HEK293T (cell line): ENCODE data around the gene PHLDA1.

Experiments
- CTCF ChIA-PET: fragments of 350-600 bp; formaldehyde crosslinking; extraction: SDS; loops from one replicate; lab custom pipeline; 2021; ENCODE audit warnings: antibody characterized with exemption, inconsistent platforms; lab: Yijun Ruan, JAX
- POLR2A ChIA-PET: fragments of 350-600 bp; formaldehyde crosslinking; extraction: SDS; loops from one replicate; lab custom pipeline; 2020; ENCODE audit warnings: antibody characterized with exemption, inconsistent platforms; lab: Yijun Ruan, JAX
- DNase-seq: peaks from one replicate; pipeline ENCODE4 v3.0.0; 2012; ENCODE audit warnings: mixed read lengths; ENCODE audit errors: extremely low spot score
- ARNT ChIP-seq: fragments of 450-650 bp; IDR thresholded peaks from 2 replicates; pipeline ENCODE4 v1.6.1; 2017; ENCODE audit warnings: mild to moderate bottlenecking
- BHLHE40 ChIP-seq: fragments of 450-650 bp; IDR thresholded peaks from 2 replicates; pipeline ENCODE4 v1.6.1; 2016; ENCODE audit warnings: mild to moderate bottlenecking, moderate library complexity, borderline replicate concordance
- CTBP1 ChIP-seq: fragments of 450-650 bp; IDR thresholded peaks from 2 replicates; pipeline ENCODE4 v1.6.1; 2016; ENCODE audit warnings: borderline replicate concordance
- ELF4 ChIP-seq: fragments of 450-650 bp; IDR thresholded peaks from 2 replicates; pipeline ENCODE4 v1.6.1; 2017; ENCODE audit warnings: antibody characterized with exemption
- FOXA1 ChIP-seq: fragments of 450-650 bp; IDR thresholded peaks from 2 replicates; pipeline ENCODE4 v1.6.1; 2016; ENCODE audit warnings: mild to moderate bottlenecking
- FOXK2 ChIP-seq: fragments of 450-650 bp; IDR thresholded peaks from 2 replicates; pipeline ENCODE4 v1.6.1; 2016; ENCODE audit warnings: mild to moderate bottlenecking
- FOXM1 ChIP-seq: fragments of 450-650 bp; IDR thresholded peaks from 2 replicates; pipeline ENCODE4 v1.6.1; 2017; ENCODE audit warnings: mild to moderate bottlenecking, borderline replicate concordance
- HDGF ChIP-seq: fragments of 450-650 bp; IDR thresholded peaks from 2 replicates; pipeline ENCODE4 v1.6.1; 2017; ENCODE audit warnings: antibody characterized with exemption, borderline replicate concordance
- L3MBTL2 ChIP-seq: fragments of 450-650 bp; conservative IDR thresholded peaks from 2 replicates; pipeline ENCODE4 v1.6.1; 2016; ENCODE audit warnings: mild to moderate bottlenecking
- LEF1 ChIP-seq: fragments of 450-650 bp; IDR thresholded peaks from 2 replicates; pipeline ENCODE4 v1.6.1; 2017; ENCODE audit warnings: mild to moderate bottlenecking, borderline replicate concordance
- NFRKB ChIP-seq: fragments of 450-650 bp; IDR thresholded peaks from 2 replicates; pipeline ENCODE4 v1.6.1; 2016; ENCODE audit warnings: mild to moderate bottlenecking, moderate library complexity
- PKNOX1 ChIP-seq: fragments of 450-650 bp; IDR thresholded peaks from 2 replicates; pipeline ENCODE4 v1.6.1; 2016
- SP1 ChIP-seq: fragments of 450-650 bp; IDR thresholded peaks from 2 replicates; pipeline ENCODE4 v1.6.1; 2017
- SUZ12 ChIP-seq: fragments of 450-650 bp; IDR thresholded peaks from 2 replicates; pipeline ENCODE4 v1.6.1; 2016; ENCODE audit warnings: mild to moderate bottlenecking
- TARDBP ChIP-seq: fragments of 450-650 bp; IDR thresholded peaks from 2 replicates; pipeline ENCODE4 v1.6.1; 2016
- ZNF384 ChIP-seq: fragments of 450-650 bp; IDR thresholded peaks from 2 replicates; pipeline ENCODE4 v1.6.1; 2016

PHLDA1 gene

GRCh38 chr12:76073561-76073960 lies 42.0 kb upstream of the PHLDA1 start:
- ChIA-PET CTCF (no interaction called here), POLR2A (no interaction called here)
- TF ChIP-seq SUZ12, result no peak
- TF ChIP-seq SP1, result no peak
- TF ChIP-seq LEF1, result no peak
- TF ChIP-seq FOXA1, result no peak
- TF ChIP-seq HDGF, result no peak
- no peak for TF ChIP-seq ELF4
- TF ChIP-seq FOXK2, result no peak
- no peak for DNase-seq

GRCh38 chr12:76072568-76072967 lies 41.0 kb upstream of the PHLDA1 start:
- ChIA-PET CTCF (interaction anchor here (0.6 to 0.7 kb wide), 3 partner anchors 59 to 795 kb away, joined by 3 to 5 read pairs (median 4); no protein-coding TSS in a partner anchor), POLR2A (no interaction called here)
- no peak for DNase-seq
- no peak for TF ChIP-seq ZNF384
- TF ChIP-seq TARDBP, result no peak

- POLR2A ChIA-PET, result no interaction called here
Measured at GRCh38 chr12:76069339-76069738, 37.8 kb upstream of the PHLDA1 start.

GRCh38 chr12:76065917-76066316 lies 34.3 kb upstream of the PHLDA1 start:
- POLR2A ChIA-PET, result no interaction called here
- DNase-seq, result no peak
- TF ChIP-seq HDGF (no peak), NFRKB (no peak), CTBP1 (no peak), ELF4 (no peak), SP1 (no peak), ARNT (no peak), TARDBP (no peak), SUZ12 (no peak), L3MBTL2 (no peak), PKNOX1 (no peak), LEF1 (no peak), ZNF384 (no peak), FOXK2 (no peak)
- CTCF ChIA-PET, result no interaction called here

More at GRCh38 chr12:76069339-76069738, 37.8 kb upstream of the PHLDA1 start:
- TF ChIP-seq CTBP1 (no peak), SP1 (no peak)
- DNase-seq, result no peak
- CTCF ChIA-PET, result interaction anchor here (0.6 to 1.6 kb wide), 2 partner anchors 11 to 421 kb away, joined by 3 to 7 read pairs; no protein-coding TSS in a partner anchor

GRCh38 chr12:76064904-76065303 lies 33.3 kb upstream of the PHLDA1 start:
- POLR2A ChIA-PET, result no interaction called here
- no peak for TF ChIP-seq CTBP1
- no peak for TF ChIP-seq FOXK2
- no peak for TF ChIP-seq NFRKB
- TF ChIP-seq FOXM1, result no peak
- no peak for TF ChIP-seq L3MBTL2
- no peak for TF ChIP-seq FOXA1
- no peak for DNase-seq
- CTCF ChIA-PET, result interaction anchor here (0.5 kb wide), 1 partner anchor 294 kb away, joined by 3 read pairs; no protein-coding TSS in a partner anchor

- CTCF ChIA-PET, result no interaction called here
- no peak for DNase-seq
- TF ChIP-seq NFRKB (no peak), FOXM1 (no peak), PKNOX1 (no peak), BHLHE40 (no peak), TARDBP (no peak), SP1 (no peak), ELF4 (no peak), SUZ12 (no peak), FOXK2 (no peak), CTBP1 (no peak), LEF1 (no peak), ZNF384 (no peak), HDGF (no peak), ARNT (no peak), L3MBTL2 (no peak), FOXA1 (no peak)
- POLR2A ChIA-PET, result no interaction called here
Measured at GRCh38 chr12:76060111-76060510, 28.5 kb upstream of the PHLDA1 start.

GRCh38 chr12:76057326-76057725 lies 25.8 kb upstream of the PHLDA1 start:
- ChIA-PET POLR2A (no interaction called here), CTCF (no interaction called here)
- no peak for DNase-seq
- TF ChIP-seq CTBP1 (no peak), ARNT (no peak), L3MBTL2 (no peak)

- no peak for TF ChIP-seq FOXA1
- no peak for TF ChIP-seq LEF1
- no peak for TF ChIP-seq HDGF
- TF ChIP-seq L3MBTL2, result no peak
- no peak for TF ChIP-seq PKNOX1
- no peak for TF ChIP-seq ZNF384
- TF ChIP-seq ARNT, result no peak
- TF ChIP-seq NFRKB, result no peak
- no peak for TF ChIP-seq CTBP1
- no peak for TF ChIP-seq TARDBP
- no peak for TF ChIP-seq FOXM1
- TF ChIP-seq ELF4, result no peak
- no peak for TF ChIP-seq SP1
- TF ChIP-seq FOXK2, result no peak
- TF ChIP-seq SUZ12, result no peak
- no peak for DNase-seq
- CTCF ChIA-PET, result interaction anchor here (0.5 kb wide), 1 partner anchor 1516 kb away, joined by 4 read pairs; no protein-coding TSS in a partner anchor
- POLR2A ChIA-PET, result no interaction called here
Measured at GRCh38 chr12:76055393-76055792, 23.8 kb upstream of the PHLDA1 start.
